ENCODE results near the gene G6PC3. TPM values are rescaled to one million over a fixed set of nuclear protein-coding genes. Genes with fewer than 3 reads are reported as not detected.
"Not testable (repeated sequence)": the region's sequence is repeated elsewhere in the genome, so short reads cannot be mapped to it uniquely, and the experiment has no call there.

G6PC3 gene
- total and polyA plus RNA-seq, 2 donors: 13.7 to 30.2 TPM

GRCh38 chr17:44113868-44114840 lies 43.6 kb downstream of the G6PC3 start:
- H3K27ac ChIP-seq (ENCODE audit: low read depth in 1 of 2, low read length in 1 of 2): no peak overlapping the region
- no peak for DNase-seq (ENCODE audit: low read depth in 6 of 9, low spot score in 9 of 9)
- peaks cover 19 to 39% of the 10 kb centered on the region in 2 donors for H3K4me1 ChIP-seq (ENCODE audit: control insufficient read depth in 2 of 2, insufficient read depth in 2 of 2, low read length in 2 of 2)
- 98% methylated on average over 9 of the region's 9 CpGs for WGBS
- H3K27me3 ChIP-seq (ENCODE audit: control insufficient read depth in 2 of 2, insufficient read depth in 1 of 2, low read length in 1 of 2): no peaks in the 10 kb centered on the region
- H3K4me3 ChIP-seq (ENCODE audit: low read length in 2 of 2): no peak overlapping the region
- H3K36me3 ChIP-seq (ENCODE audit: control insufficient read depth in 2 of 2, insufficient read depth in 2 of 2, low read length in 1 of 2): peaks cover 3 to 12% of the 10 kb centered on the region in 2 donors
- no peaks in the 10 kb centered on the region for H3K9me3 ChIP-seq (ENCODE audit: control insufficient read depth in 2 of 2, insufficient read depth in 1 of 2, low read length in 1 of 2)

GRCh38 chr17:44115585-44116415 lies 45.3 kb downstream of the G6PC3 start:
- no peak overlapping the region for H3K27ac ChIP-seq (ENCODE audit: low read depth in 1 of 2, low read length in 1 of 2)
- peaks cover 15 to 23% of the 10 kb centered on the region in 2 donors for H3K4me1 ChIP-seq (ENCODE audit: control insufficient read depth in 2 of 2, insufficient read depth in 2 of 2, low read length in 2 of 2)
- H3K9me3 ChIP-seq (ENCODE audit: control insufficient read depth in 2 of 2, insufficient read depth in 1 of 2, low read length in 1 of 2): no peaks in the 10 kb centered on the region
- DNase-seq (ENCODE audit: low read depth in 6 of 9, low spot score in 9 of 9): no peak
- WGBS: 82% methylated on average over 11 of the region's 11 CpGs
- peaks cover 3 to 12% of the 10 kb centered on the region in 2 donors for H3K36me3 ChIP-seq (ENCODE audit: control insufficient read depth in 2 of 2, insufficient read depth in 2 of 2, low read length in 1 of 2)
- no peak overlapping the region for H3K4me3 ChIP-seq (ENCODE audit: low read length in 2 of 2)
- H3K27me3 ChIP-seq (ENCODE audit: control insufficient read depth in 2 of 2, insufficient read depth in 1 of 2, low read length in 1 of 2): no peaks in the 10 kb centered on the region

GRCh38 chr17:44117351-44117750 lies 46.8 kb downstream of the G6PC3 start:
- no peak overlapping the region for H3K4me3 ChIP-seq (ENCODE audit: low read length in 2 of 2)
- H3K27me3 ChIP-seq (ENCODE audit: control insufficient read depth in 2 of 2, insufficient read depth in 1 of 2, low read length in 1 of 2): peaks cover 0 to 6% of the 10 kb centered on the region in 2 donors
- H3K9me3 ChIP-seq (ENCODE audit: control insufficient read depth in 2 of 2, insufficient read depth in 1 of 2, low read length in 1 of 2): no peaks in the 10 kb centered on the region
- peaks cover 7 to 16% of the 10 kb centered on the region in 2 donors for H3K4me1 ChIP-seq (ENCODE audit: control insufficient read depth in 2 of 2, insufficient read depth in 2 of 2, low read length in 2 of 2)
- peaks cover 3 to 12% of the 10 kb centered on the region in 2 donors for H3K36me3 ChIP-seq (ENCODE audit: control insufficient read depth in 2 of 2, insufficient read depth in 2 of 2, low read length in 1 of 2)
- DNase-seq (ENCODE audit: low read depth in 6 of 9, low spot score in 9 of 9): no peak
- 96% methylated on average over 18 of the region's 18 CpGs for WGBS
- H3K27ac ChIP-seq (ENCODE audit: low read depth in 1 of 2, low read length in 1 of 2): no peak overlapping the region

- peaks cover 13 to 16% of the 10 kb centered on the region in 2 donors for H3K4me1 ChIP-seq (ENCODE audit: control insufficient read depth in 2 of 2, insufficient read depth in 2 of 2, low read length in 2 of 2)
- H3K9me3 ChIP-seq (ENCODE audit: control insufficient read depth in 2 of 2, insufficient read depth in 1 of 2, low read length in 1 of 2): no peaks in the 10 kb centered on the region
- H3K4me3 ChIP-seq (ENCODE audit: low read length in 2 of 2): no peak overlapping the region
- H3K36me3 ChIP-seq (ENCODE audit: control insufficient read depth in 2 of 2, insufficient read depth in 2 of 2, low read length in 1 of 2): peaks cover 3 to 12% of the 10 kb centered on the region in 2 donors
- peaks cover 0 to 14% of the 10 kb centered on the region in 2 donors for H3K27me3 ChIP-seq (ENCODE audit: control insufficient read depth in 2 of 2, insufficient read depth in 1 of 2, low read length in 1 of 2)
- DNase-seq (ENCODE audit: low read depth in 6 of 9, low spot score in 9 of 9): no peak
- 92% methylated on average over 10 of the region's 10 CpGs for WGBS
- H3K27ac ChIP-seq (ENCODE audit: low read depth in 1 of 2, low read length in 1 of 2): no peak overlapping the region
Observed at GRCh38 chr17:44118427-44119050, 48.0 kb downstream of the G6PC3 start.

GRCh38 chr17:44119062-44119461 lies 48.5 kb downstream of the G6PC3 start:
- Histone ChIP-seq H3K9me3 (ENCODE audit: control insufficient read depth in 2 of 2, insufficient read depth in 1 of 2, low read length in 1 of 2) (no peaks in the 10 kb centered on the region), H3K27me3 (ENCODE audit: control insufficient read depth in 2 of 2, insufficient read depth in 1 of 2, low read length in 1 of 2) (peaks cover 0 to 14% of the 10 kb centered on the region in 2 donors), H3K4me1 (ENCODE audit: control insufficient read depth in 2 of 2, insufficient read depth in 2 of 2, low read length in 2 of 2) (peaks cover 13 to 20% of the 10 kb centered on the region in 2 donors), H3K4me3 (ENCODE audit: low read length in 2 of 2) (no peak overlapping the region), H3K27ac (ENCODE audit: low read depth in 1 of 2, low read length in 1 of 2) (no peak overlapping the region), H3K36me3 (ENCODE audit: control insufficient read depth in 2 of 2, insufficient read depth in 2 of 2, low read length in 1 of 2) (peaks cover 3 to 10% of the 10 kb centered on the region in 2 donors)
- DNase-seq (ENCODE audit: low read depth in 6 of 9, low spot score in 9 of 9): no peak
- 91% methylated on average over 5 of the region's 5 CpGs for WGBS

GRCh38 chr17:44119798-44120197 lies 49.3 kb downstream of the G6PC3 start:
- H3K4me1 ChIP-seq (ENCODE audit: control insufficient read depth in 2 of 2, insufficient read depth in 2 of 2, low read length in 2 of 2): peaks cover 13 to 24% of the 10 kb centered on the region in 2 donors
- H3K9me3 ChIP-seq (ENCODE audit: control insufficient read depth in 2 of 2, insufficient read depth in 1 of 2, low read length in 1 of 2): no peaks in the 10 kb centered on the region
- no peak overlapping the region for H3K4me3 ChIP-seq (ENCODE audit: low read length in 2 of 2)
- 100% methylated on average over 2 of the region's 2 CpGs for WGBS
- no peak overlapping the region for H3K27ac ChIP-seq (ENCODE audit: low read depth in 1 of 2, low read length in 1 of 2)
- H3K36me3 ChIP-seq (ENCODE audit: control insufficient read depth in 2 of 2, insufficient read depth in 2 of 2, low read length in 1 of 2): peaks cover 3 to 7% of the 10 kb centered on the region in 2 donors
- peaks cover 0 to 14% of the 10 kb centered on the region in 2 donors for H3K27me3 ChIP-seq (ENCODE audit: control insufficient read depth in 2 of 2, insufficient read depth in 1 of 2, low read length in 1 of 2)
- no peak for DNase-seq (ENCODE audit: low read depth in 6 of 9, low spot score in 9 of 9)

- peaks cover 13 to 24% of the 10 kb centered on the region in 2 donors for H3K4me1 ChIP-seq (ENCODE audit: control insufficient read depth in 2 of 2, insufficient read depth in 2 of 2, low read length in 2 of 2)
- peaks cover 0 to 14% of the 10 kb centered on the region in 2 donors for H3K27me3 ChIP-seq (ENCODE audit: control insufficient read depth in 2 of 2, insufficient read depth in 1 of 2, low read length in 1 of 2)
- not testable (repeated sequence) for H3K27ac ChIP-seq (ENCODE audit: low read depth in 1 of 2, low read length in 1 of 2); H3K9me3 ChIP-seq (ENCODE audit: control insufficient read depth in 2 of 2, insufficient read depth in 1 of 2, low read length in 1 of 2); H3K36me3 ChIP-seq (ENCODE audit: control insufficient read depth in 2 of 2, insufficient read depth in 2 of 2, low read length in 1 of 2); H3K4me3 ChIP-seq (ENCODE audit: low read length in 2 of 2); DNase-seq (ENCODE audit: low read depth in 6 of 9, low spot score in 9 of 9)
- 97% methylated on average over 11 of the region's 11 CpGs for WGBS
Observed at GRCh38 chr17:44120281-44120680, 49.7 kb downstream of the G6PC3 start.

- WGBS: 92% methylated on average over 9 of the region's 9 CpGs
- Histone ChIP-seq H3K4me1 (ENCODE audit: control insufficient read depth in 2 of 2, insufficient read depth in 2 of 2, low read length in 2 of 2) (peaks cover 13 to 24% of the 10 kb centered on the region in 2 donors), H3K27ac (ENCODE audit: low read depth in 1 of 2, low read length in 1 of 2) (no peak overlapping the region), H3K27me3 (ENCODE audit: control insufficient read depth in 2 of 2, insufficient read depth in 1 of 2, low read length in 1 of 2) (peaks cover 0 to 14% of the 10 kb centered on the region in 2 donors), H3K4me3 (ENCODE audit: low read length in 2 of 2) (no peak overlapping the region), H3K9me3 (ENCODE audit: control insufficient read depth in 2 of 2, insufficient read depth in 1 of 2, low read length in 1 of 2) (no peaks in the 10 kb centered on the region), H3K36me3 (ENCODE audit: control insufficient read depth in 2 of 2, insufficient read depth in 2 of 2, low read length in 1 of 2) (peaks cover 0 to 7% of the 10 kb centered on the region in 2 donors)
- DNase-seq (ENCODE audit: low read depth in 6 of 9, low spot score in 9 of 9): no peak
Observed at GRCh38 chr17:44120851-44121605, 50.5 kb downstream of the G6PC3 start.
